ENCODE results near the gene NACC2.
A peak's percentile ranks its signal among the peaks of the same experiment; 100 is the strongest.

NACC2 gene

DNA sequence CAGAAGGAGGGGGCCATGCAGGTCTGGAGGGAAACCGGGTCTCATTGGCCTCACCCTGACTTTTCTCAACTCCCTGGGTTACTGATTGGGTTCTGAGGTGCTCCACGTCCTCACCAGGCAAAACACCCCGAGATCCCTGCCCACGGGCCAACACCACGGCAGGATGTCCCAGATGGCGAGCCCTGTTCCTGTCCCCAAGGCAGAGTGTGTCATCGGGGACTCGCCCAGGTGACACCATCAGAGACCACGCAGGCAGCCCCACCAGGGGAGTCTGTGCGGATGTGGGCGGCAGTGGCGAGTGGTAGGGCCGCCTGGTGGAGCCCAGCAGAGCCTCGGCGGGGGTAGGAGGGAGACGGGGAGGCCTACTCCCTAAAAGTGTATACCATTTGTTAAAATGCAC lies 74.9 kb downstream of the NACC2 start:
- peak; percentile 8 for DNase-seq

DNA sequence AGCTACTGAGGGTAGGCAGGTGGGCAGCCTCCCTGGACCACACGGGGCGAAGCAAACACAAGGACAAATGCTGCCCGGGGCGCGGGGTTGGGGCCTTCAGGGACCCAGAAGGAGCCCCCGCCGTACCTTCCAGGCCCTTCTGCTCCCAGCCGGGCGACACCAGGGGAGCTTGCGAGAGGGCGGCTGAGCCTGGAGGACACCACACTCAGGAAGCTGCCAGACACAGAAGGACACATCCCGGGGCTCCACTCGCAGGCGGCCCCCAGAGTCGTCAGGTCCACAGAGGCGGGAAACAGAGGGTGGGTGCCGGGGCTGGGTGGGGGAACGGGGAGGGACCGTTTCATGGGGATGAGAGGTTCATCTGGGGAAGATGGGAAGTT lies 75.4 kb downstream of the NACC2 start:
- DNase-seq: peak; percentile 6

DNA sequence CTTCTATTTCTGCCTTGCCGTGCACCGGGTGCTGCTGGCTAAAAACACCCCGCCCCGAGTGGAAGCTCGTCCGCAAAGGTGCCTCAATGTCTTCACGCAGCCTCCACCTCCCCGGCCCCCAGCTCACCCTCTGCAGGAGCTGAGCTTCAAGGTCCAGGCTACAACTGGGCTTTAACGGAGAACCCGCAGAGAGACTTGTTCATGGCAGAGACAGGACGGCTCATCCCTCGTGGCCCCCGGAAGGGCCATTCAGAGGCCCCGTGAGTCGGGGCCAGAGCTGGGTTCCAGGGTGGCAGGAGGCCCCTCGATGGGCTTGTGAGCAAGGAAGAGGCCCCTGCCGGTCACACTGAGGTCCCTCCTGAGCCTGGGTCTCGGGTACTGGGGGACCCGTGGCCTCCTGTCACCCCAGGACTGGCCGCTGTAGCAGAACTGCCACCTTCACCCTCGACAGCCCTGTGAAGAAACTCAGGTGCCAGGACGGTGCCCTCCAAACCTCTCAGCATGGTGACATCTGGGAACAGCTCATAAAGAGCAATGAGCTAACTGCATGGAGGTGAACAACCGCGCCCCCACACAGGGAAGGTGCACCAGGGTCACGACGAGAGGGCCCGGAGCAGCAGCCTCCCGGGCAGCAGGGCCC lies 75.9 kb downstream of the NACC2 start:
- DNase-seq: peak; percentile 9

DNA sequence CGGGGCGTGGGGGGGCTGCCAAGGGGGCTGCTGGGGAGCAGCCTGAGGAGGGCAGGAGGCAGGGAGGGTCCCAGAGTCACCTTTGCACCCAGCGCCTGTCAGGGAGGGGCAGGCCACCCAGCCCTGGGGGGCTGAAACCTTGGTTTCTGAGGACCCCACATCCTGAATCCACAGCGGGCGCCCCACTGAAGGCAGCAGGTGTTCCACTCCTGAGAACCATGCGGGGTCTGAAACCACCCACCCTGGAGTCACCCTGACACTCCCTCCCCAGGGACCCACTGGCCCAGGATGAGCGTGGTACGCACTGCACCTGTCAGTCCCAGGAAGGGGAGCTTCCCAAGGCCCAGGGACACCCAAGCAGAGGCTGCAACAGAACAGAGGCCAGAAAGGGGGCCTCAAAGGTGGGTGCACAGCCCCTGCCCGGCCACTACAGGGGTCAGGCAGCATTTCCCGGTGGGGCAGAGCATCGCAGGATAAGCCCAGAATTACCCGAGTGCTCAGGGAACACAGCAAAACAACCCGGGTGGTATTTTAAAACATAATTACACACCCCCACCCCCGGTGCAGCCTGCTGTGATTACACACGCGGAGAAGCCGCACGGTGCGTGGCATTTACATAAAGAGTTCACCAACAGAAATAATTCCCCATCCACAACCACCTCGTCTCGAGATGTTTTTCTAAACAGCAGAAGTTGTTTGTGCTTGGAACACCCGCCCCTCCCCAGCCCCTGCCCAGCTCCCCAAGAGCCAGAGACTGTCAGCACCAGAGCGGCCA lies 76.6 kb downstream of the NACC2 start:
- peak; percentile 4 for DNase-seq

DNA sequence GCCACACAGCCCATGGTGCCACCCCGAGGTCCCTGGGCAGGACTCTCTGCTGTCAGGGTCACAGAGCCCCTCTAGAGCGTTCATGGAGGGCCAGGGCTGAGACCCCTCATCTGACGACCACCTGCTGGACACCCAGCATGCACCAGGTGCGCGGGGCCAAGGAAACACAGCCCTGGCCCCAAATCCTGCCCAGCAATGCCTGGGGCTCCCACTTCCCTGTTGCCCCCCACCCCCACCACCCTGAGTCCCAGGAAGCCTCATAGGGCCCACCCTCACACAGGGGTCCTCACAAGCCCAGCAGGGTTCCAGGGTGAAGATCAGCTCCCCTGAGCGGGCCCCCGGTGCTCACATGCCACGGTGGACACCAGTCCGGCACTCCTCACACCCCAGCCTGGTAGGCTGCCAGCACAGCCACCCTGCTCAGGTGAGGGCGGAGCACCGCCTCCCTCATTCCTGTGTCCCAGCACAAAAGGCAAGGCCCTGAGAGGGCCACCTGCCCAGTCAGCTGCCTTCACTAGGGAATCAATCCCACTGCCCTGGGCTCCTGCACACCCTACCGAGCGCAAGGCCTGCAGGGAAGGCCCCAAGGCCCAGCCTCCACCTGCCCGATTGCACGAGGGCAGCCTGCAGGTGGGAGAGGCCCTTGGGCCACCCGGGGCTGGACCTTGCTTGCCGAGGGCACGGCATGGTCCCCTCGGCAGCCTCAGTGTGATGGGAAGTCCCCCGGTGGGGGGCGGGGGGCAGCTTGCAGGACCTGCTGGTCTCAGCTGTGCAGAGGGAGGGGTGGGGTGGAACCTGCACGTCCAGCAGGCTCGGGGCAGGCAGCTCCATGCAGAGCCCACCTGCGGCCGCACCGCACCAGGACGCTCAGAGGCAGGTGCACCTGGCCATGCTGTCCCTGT lies 77.5 kb downstream of the NACC2 start:
- peak; percentile 10 for DNase-seq

DNA sequence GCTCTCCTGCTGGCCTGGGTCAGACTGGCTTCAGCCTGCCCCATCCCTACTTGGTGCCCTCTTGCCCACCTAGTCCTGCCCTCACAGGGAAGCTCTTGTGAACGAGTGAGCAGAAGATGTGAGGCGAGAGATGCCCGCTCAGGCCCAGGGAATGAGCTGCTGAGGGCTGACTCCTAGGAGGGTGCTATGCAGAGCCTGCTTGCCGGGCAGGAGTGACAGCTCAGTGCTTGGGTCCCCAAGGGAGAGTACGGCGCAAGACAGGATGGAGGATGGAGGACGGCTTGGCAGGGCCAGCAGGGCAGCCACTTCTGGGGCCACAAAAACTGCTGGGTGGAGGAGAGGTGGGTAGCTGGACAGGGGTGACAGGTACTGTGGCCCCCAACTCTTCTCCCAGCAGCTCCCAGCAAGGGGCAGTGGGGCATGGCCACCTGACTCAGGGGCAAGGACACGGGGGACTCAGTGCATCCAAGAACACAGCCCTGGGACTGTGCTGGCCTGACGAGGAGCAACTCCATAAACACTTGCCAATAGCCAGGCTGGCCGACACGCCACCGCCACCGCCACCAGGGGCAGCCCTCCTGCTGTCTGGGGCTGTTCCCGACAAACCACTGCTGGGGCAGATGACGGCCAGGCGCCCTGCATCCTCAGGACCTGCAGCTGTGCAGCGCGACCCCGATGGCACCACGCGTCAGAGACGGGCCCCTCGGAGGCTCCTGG lies 78.4 kb downstream of the NACC2 start:
- DNase-seq: peak; percentile 11

DNA sequence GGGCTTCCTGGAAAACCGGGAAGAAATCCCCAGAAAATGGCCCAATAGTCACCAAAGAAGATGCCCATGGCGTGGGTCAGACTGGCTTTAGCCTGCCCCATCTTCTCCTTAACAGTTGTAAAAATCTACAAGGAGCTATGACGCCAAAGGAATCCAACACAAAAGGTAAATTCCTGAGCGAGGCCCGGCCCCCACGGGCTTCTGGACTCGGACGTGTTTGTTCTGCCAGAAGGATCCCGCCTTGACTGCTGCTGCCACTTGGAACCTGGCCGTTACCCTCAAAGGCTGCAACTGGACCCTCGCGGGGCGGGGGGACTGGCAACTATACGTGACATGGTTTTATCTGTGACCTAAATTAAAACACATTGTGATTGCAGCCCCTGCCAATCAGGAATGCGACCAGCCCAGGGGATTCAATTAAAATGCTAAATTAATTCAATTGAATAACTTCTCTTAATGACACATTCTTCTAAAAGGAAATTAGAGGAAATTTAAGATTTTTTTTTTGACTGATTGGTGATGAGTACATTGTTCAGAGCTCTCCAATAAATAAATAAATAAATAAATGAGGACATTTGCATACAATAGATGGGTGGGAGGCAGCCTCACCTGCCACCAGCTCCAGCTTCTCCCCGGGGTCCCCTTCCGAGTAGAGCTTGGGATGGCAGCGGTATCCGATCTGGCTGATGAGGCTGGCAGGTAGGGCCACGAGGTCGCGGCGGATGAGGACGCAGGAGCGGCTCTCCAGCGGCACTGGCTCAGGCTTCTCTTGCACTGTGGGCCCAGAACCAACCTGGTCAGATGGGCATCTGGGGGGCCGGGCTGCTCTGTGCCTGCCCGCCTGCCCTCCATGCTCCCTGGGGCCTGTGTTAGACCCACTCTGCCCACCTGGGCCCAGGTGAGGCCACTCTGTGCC lies 79.2 kb downstream of the NACC2 start:
- DNase-seq: peak; percentile 11

DNA sequence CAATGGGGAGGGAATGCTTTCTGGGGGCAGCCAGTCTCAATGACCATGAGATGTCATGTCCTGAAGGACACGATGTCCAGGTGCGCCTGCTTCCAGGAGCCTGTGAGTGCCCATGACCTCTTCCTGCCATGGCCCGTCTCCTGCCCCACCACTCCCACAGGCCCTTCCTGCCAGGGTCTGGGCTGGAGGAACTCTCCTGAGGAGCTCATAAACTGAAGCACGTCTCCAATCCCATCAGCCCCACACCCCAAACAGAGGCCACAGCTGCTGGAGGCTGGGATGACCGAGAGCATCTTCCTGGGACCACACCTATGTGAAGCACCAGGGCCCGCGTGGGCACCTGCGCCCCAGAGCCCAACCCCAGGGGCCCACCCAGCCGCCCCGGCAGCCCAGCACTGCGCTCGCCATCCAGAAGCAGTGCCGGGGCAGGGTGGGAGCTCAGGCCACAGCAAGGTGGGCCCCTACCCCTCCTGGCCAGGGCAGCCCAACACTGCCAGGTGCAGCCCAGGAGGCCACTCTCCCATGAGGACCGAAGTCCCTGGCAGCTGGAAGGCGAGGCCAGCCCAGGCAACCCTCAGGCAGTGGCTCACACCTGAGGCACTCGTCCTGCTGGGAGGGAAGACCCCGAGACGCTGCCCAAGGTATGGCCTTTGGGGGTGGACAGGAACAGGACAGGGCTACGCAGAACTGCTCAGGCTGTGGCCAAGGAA lies 80.0 kb downstream of the NACC2 start:
- peak; percentile 10 for DNase-seq

DNA sequence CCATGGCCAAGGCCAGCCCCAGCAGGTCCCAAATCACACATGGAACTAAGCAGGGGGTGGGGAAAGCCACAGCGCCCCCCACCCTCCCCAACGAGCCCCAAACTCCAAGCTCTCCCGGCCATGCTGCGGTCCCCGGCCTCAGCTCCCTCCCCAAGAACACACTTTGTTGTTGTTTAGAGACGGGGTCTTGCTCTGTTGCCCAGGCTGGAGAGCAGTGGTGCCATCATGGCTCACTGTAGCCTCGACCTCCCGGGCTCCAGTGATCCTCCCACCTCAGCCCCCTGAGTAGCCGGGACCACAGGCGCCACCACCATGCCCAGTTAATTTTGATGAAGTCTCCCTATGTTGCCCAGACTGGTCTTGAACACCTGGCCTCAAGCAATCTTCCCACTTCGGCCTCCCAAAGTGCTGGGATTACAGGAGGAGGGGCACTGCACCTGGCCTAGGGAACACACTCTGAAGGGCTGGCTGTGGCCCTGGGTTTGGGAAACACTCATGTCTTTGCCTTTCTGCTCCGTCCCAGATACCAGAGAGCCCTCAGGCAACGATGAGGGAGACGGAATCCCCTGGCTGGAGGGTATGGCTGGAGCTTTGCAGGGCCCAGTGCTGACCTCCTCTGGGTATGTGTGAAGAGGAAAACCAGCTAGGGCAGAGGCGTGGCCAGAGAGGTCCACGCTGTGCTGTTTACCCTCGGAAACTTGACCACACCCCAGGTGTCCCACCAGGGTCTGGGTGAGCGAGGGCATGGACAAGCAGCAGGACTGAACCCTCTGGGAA lies 80.8 kb downstream of the NACC2 start:
- peak; percentile 13 for DNase-seq

DNA sequence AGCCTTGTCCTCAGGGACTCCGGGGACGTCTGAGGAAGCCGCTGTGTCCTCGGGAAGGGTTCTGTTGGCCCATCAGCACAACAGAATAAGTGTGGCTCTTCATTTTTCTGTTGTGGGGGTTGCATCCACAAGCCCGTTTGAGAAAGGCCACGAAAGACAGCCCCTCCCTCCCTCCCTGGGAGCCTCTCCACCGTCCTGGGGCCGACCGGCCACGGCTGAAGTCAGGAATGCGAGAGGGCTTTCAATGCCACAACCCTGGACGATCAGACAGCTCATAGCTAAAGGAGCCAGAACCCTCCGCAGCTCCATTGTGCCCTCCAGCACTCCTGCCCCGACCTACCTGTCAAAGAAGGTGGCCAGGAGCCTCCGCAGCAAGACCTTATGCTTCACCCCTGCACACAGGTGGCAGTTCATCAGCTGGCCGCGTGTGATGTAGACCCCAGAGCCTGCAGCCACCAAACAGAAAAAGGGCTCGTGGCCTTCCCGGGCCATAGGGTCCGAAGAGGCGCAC lies 81.5 kb downstream of the NACC2 start:
- no peak for DNase-seq

DNA sequence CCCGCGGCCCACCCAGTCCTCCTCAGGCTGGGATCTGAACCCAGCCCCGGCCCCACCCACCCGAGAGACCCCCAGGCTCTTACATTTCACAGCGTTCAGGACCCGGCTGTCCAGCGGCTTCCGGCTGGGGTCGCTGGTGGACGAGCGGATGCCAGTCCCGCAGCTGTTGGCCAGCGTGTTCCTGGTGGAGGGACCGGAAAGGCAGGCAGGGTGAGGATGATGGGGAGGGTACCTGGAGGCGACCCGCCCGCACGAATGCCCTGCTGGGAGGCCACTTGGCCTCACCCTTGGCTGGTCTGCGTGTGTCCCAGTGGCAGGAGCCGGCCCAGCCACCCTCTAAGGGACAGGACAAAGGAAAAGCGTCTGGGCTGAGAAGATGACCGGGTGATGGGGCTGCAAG lies 82.0 kb downstream of the NACC2 start:
- no peak for DNase-seq

DNA sequence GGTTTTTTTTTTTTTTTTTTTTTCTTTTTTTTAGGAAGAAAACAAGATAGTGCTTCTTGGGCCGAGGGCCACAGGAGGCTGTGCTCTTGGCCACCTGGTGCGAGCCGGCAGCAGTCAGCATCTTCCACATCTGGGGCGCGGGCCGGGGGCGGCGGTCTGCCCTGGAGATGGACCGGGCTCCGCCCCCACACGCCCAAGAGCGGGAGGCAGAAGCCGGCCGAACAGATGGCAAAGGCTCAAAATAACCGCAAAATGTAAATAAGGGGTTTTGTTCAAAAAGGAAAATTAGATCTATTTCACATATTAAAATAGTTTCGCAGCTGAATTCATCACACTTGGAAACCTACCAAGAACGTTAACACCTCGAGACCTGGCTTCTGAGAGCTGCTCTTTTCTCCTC lies 82.4 kb downstream of the NACC2 start:
- no peak for DNase-seq

DNA sequence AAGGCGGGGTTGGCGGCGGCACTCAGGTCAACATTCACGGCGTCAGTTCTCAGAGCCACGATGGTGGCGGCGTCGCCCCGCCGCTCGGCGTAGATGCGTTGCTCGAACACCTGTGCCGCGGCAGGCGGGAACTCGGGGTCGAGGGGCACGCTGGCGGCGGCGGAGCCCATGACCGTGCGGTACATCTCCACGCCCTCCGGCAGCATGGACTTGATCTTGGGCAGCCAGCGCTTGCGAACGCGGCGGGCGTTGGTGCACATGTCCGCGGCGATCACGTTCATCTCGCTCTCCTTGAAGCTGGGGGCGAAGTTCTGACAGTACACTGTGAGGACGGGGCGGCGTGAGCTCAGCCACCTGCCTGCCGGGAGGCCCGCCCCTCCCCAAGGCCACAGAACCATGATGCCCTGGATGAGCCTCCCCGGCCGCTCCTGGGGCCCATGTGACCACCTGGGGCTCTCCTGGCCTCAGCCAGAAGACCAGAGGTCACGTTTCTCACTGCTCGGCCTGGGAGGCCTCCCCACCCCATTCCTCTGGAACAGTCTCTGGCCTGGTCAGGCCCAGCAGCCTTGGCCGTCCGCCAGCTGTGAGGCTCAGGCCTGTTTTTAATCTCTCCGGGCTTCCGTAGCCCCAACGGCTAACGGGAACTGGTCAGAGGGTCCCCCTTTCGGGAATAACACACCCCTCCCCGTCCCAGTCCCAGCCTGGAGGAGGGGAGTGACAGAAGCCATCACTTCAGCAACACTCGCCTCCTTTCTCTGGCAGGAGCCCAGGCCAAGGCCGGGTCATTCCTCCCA lies 83.2 kb downstream of the NACC2 start:
- no peak for DNase-seq

DNA sequence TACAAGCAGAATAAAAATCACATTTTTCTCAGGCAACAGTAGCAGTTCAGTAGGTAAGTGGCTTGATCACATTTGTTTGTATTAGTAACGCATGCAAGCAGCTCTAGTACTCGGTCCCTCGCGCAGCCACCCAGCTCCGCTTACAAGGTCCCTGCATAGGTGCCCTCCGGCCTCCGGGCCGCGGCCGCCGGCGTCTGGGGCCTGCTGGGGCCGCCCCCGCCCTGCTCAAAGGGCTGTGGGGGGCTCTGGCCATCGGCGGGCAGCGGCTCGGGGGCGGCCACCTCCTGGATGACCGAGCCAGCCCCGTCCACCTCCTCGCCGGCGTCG lies 83.8 kb downstream of the NACC2 start:
- DNase-seq: no peak

DNA sequence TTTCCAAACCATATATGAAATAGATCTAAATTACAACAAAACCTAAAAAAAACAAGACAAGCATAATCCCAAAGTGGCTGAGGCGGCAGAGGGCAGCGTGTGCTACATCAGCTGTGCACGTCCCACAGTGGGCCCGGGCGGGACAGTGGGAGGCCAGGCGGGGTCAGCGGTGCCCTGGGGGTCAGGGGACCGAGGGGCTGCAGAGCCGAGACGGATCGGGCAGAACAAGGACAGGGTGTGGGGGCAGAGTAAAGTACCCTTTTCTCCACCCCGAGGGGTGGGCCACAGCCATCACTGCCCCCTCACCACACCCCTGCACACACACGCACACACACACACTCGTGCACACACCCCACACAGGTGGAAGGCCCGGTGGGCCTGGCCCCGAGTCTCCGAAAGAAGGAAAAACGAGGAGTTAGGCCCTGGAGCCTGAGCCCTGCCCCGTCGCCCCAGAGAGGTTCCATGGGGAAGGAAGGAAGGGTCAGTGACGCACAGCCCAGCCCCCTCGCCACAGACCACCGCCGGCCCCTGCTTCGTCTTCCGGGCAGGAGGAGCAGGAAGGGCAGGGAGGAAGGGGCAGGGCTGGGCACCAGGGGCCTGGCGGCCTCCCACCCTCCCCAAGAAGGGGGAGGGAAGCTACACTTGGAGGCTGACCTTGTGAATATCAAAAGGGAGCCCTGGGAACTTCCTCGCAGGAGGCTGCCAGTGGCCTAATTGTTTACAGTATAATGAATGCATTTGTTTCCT lies 84.3 kb downstream of the NACC2 start:
- no peak for DNase-seq

DNA sequence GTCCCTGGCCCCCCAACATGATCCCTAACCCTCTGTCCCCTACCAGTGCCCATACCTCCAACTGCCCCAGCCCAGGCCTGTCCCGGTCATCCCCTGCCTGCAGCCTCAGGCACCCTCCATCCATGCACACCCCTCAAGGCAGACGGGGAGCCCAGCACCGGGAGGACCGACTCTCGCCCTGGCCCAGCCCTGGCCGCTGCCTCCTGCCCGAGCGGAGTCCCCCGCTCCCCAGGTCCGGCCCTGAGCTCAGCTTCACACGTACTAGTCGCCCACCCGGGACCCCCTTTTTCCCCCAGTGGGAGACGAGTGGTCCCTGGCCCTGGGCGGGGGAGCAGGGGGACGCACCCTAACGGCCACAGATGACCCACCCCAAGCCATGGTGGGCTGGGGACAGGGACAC lies 84.9 kb downstream of the NACC2 start:
- DNase-seq: no peak

DNA sequence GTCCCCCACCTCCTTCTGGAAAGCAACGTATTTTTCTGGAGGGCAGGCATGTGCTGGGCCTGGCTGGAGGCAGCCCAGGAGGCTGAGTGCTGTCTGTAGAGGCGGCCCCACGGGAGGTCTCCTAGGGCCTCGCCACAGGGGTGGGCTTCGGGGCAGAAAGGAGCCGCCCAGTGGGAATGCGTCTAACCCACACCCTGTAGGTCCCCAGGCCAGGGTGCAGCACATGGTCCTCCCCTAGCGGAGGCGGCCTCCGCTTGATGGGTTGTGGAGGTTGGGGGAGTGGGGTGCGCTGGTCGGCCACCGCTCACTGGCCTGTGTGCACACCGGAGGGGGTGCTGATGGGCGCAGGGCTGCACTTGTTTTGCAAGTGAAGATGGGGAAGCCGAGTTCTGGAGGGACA lies 85.6 kb downstream of the NACC2 start:
- no peak for DNase-seq

DNA sequence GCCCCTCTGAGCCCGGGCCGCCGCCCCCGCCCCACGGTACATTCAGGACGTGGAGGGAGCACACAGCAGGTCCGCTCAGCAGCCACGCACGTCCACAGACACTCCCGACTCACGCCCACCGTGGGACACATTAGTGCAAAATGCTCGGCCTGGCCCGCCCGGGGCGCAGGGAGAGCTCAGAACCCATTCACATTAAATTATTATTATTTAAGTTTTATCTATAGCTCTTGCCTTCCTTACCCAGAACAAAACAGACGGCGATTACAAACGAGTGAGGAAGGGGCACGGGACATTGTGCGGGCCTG lies 86.4 kb downstream of the NACC2 start:
- no peak for DNase-seq
